NCI-H345 treated with DMSO at 0.1 percent for 48 hours (cell line): ENCODE results near the gene MAOB.

Experiments
- DNase-seq: peaks from one replicate; lab custom pipeline; 2025; ENCODE audit not compliant: unreplicated experiment; lab: John Stamatoyannopoulos, UW

MAOB gene

GRCh38 chrX:43718081-43718480 lies 164.2 kb downstream of the MAOB start:
- no peak for DNase-seq

GRCh38 chrX:43717161-43717560 lies 165.1 kb downstream of the MAOB start:
- DNase-seq, result no peak

DNA sequence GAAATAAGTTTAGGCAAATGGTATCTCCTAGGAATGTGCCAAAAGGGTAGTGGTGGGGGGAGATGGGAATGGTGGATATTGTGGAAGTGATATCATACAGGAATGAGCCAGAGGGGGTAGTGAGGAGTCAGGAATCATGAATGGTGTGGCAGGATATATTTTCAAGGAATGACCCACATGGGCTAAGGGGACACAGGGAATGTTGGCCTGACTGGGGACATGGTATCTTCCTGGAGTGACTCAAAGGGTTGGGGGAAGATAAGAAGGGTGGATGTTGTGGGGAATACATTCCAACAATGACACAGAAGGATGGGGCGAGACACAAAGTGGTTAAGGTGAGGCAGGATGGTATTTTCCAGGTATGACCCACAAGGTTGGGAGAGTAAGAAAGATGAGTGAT lies 165.6 kb downstream of the MAOB start:
- no peak for DNase-seq
